Keratinocyte (primary cell): ENCODE results near the gene CLIC3.

Experiments used
- CTCF ChIP-seq, 3 experiments: IDR thresholded peaks in 1 of 3; conservative IDR thresholded peaks in 1 of 3; optimal IDR thresholded peaks in 1 of 3; 2 replicates in 2 of 3; 3 replicates in 1 of 3; pipeline versions ENCODE3 to v1.5.1; 2011; ENCODE audit warnings: low read length in 3 of 3, mild to moderate bottlenecking in 3 of 3, moderate library complexity in 2 of 3, control low read depth in 1 of 3, inconsistent platforms in 1 of 3; ENCODE audit not compliant: insufficient read depth in 2 of 3; ENCODE audit errors: extremely low read depth in 1 of 3
- EZH2 ChIP-seq: IDR thresholded peaks from one replicate; pipeline ENCODE4 v1.6.1; 2012; ENCODE audit warnings: inconsistent platforms, mild to moderate bottlenecking, low read length, moderate library complexity

- no peak for TF ChIP-seq CTCF (optimal IDR thresholded peaks at IDR 0.05 in 1 of 3, IDR thresholded peaks at IDR 0.05 in 1 of 3, conservative IDR thresholded peaks at IDR 0.05 in 1 of 3; ENCODE audit: extremely low read depth in 1 of 3, insufficient read depth in 2 of 3, low read length in 3 of 3)
- no peak for TF ChIP-seq EZH2
Observed at GRCh38 chr9:136992819-136993369, 3.5 kb downstream of the CLIC3 start.
